GM23248 (cell line): ENCODE data around the gene CTXND2.

Experiments used
- EZH2 ChIP-seq: fragments of 200-600 bp; sonication (generic); IDR thresholded peaks from 2 replicates; pipeline ENCODE4 v1.6.1; 2018; ENCODE audit warnings: antibody characterized with exemption, mild to moderate bottlenecking; ENCODE audit not compliant: insufficient read depth, poor library complexity, severe bottlenecking
- EZH2phosphoT487 ChIP-seq: fragments of 200-600 bp; sonication (generic); IDR thresholded peaks from 2 replicates; pipeline ENCODE4 v1.6.1; 2018; ENCODE audit warnings: antibody characterized with exemption, moderate library complexity, mild to moderate bottlenecking, low read depth; ENCODE audit not compliant: insufficient read depth

DNA sequence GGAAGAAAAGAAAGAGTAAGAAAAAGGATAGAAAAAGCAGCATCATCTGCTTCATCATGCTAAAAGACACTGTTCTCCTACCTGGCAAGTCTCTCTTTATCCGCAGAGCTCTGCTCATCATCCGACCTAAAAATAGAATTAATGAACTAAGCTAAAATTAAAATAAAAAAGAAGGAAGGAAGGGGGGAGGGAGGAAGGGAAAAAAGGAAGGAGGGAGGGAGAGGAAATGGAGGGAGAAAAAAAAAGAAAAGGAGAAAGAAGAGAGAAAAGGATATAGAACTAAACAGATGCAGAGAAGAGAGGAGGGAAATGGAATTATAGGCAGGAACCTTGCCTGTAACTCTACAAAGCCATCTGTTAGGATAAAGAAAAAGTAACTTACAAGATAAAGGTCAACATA lies 44.6 kb upstream of the CTXND2 start:
- TF ChIP-seq EZH2 = no peak
- TF ChIP-seq EZH2phosphoT487 = no peak
